ENCODE measurements around the gene RAD51D.

DNA sequence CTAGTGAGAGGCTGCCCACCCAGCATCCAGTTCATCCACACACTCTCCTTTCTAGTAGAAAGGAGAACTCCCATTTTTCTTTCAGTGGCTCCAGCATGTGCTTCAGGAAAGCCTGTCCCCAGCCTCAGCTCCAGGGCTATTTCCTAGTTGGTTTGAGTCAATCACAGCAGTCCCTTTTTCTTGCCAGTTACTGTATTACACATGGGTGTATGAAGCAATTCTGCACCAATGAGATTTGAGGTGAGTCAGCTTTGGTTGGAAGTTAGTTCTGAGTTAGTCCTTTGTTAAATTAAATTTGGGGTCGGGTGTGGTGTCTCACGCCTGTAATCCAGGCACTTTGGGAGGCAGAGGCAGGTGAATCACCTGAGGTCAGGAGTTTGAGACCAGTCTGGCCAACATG lies 24.8 kb downstream of the RAD51D start:
- TF ChIP-seq, protein P1, sequence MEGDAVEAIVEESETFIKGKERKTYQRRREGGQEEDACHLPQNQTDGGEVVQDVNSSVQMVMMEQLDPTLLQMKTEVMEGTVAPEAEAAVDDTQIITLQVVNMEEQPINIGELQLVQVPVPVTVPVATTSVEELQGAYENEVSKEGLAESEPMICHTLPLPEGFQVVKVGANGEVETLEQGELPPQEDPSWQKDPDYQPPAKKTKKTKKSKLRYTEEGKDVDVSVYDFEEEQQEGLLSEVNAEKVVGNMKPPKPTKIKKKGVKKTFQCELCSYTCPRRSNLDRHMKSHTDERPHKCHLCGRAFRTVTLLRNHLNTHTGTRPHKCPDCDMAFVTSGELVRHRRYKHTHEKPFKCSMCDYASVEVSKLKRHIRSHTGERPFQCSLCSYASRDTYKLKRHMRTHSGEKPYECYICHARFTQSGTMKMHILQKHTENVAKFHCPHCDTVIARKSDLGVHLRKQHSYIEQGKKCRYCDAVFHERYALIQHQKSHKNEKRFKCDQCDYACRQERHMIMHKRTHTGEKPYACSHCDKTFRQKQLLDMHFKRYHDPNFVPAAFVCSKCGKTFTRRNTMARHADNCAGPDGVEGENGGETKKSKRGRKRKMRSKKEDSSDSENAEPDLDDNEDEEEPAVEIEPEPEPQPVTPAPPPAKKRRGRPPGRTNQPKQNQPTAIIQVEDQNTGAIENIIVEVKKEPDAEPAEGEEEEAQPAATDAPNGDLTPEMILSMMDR (conservative IDR thresholded peaks at IDR 0.05; ENCODE audit: low read depth, low read length): no peak
- TF ChIP-seq EZH2 (IDR thresholded peaks at IDR 0.05; ENCODE audit: borderline replicate concordance, low read depth, low read length, poor library complexity, severe bottlenecking): no peak

Data from A673 (cell line).